Measurements from ENCODE around the gene TGFB1I1.
"Not testable (repeated sequence)": the region's sequence is repeated elsewhere in the genome, so short reads cannot be mapped to it uniquely, and the experiment has no call there.

Gene TGFB1I1

DNA sequence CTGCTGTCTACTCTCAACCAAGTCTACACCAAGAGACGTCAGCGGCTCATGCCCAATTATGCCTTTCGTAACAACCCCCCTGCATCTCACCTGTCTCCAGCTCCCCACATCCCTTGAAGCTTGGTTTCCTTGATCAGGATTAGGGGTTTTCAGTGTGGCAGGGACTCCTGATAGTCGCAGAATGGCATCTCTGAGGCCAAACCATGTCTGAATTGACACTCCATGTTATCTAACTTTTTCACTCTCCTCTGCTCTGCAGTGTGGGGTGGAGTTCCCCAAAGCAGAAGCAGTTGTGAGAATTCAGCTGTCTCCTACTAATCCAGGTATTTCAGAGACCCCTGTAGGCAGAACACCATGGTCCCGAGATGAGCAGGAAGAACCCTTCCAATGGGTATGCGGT is 50.1 kb downstream of the TGFB1I1 start:
- Histone ChIP-seq H3K9ac (no peak overlapping the region), H3K9me3 (ENCODE audit: control insufficient read depth, low read length) (no peaks in the 10 kb centered on the region), H3K27ac (no peak overlapping the region), H3K79me2 (no peaks in the 10 kb centered on the region), H2AFZ (no peak overlapping the region), H3K4me1 (no peaks in the 10 kb centered on the region), H3K4me2 (ENCODE audit: low read length) (no peak overlapping the region), H3K4me3 (ENCODE audit: low read depth, low read length) (no peak overlapping the region), H3K36me3 (ENCODE audit: control insufficient read depth, insufficient read depth, low read length) (no peaks in the 10 kb centered on the region), H3K27me3 (ENCODE audit: control insufficient read depth, insufficient read depth, low read length) (no peaks in the 10 kb centered on the region)
- TF ChIP-seq, protein P1, sequence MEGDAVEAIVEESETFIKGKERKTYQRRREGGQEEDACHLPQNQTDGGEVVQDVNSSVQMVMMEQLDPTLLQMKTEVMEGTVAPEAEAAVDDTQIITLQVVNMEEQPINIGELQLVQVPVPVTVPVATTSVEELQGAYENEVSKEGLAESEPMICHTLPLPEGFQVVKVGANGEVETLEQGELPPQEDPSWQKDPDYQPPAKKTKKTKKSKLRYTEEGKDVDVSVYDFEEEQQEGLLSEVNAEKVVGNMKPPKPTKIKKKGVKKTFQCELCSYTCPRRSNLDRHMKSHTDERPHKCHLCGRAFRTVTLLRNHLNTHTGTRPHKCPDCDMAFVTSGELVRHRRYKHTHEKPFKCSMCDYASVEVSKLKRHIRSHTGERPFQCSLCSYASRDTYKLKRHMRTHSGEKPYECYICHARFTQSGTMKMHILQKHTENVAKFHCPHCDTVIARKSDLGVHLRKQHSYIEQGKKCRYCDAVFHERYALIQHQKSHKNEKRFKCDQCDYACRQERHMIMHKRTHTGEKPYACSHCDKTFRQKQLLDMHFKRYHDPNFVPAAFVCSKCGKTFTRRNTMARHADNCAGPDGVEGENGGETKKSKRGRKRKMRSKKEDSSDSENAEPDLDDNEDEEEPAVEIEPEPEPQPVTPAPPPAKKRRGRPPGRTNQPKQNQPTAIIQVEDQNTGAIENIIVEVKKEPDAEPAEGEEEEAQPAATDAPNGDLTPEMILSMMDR (IDR thresholded peaks at IDR 0.05): no peak

DNA sequence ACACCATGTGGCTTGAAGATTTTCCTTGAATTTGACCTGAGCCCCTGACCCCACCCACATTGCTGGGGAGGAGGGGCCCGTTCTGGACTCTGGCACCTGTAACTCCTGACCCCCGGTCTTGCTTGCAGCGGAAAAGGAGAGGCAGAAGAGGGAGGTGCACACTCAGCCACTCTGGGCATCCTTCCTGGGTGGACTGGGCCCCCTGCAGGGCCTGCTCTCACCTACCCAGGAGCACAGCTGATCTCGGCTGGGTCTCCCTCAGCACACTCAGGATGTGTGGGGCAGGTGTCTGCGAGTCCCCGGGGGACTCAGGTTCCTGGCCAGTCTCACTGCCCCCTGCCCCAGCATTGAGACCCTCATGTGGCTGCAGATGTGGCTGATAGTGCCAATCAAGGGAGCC is 51.8 kb downstream of the TGFB1I1 start:
- not testable (repeated sequence) for H3K36me3 ChIP-seq (ENCODE audit: control insufficient read depth, insufficient read depth, low read length); H3K9ac ChIP-seq; H3K4me2 ChIP-seq (ENCODE audit: low read length); H3K79me2 ChIP-seq; H3K9me3 ChIP-seq (ENCODE audit: control insufficient read depth, low read length); H3K27ac ChIP-seq; H3K27me3 ChIP-seq (ENCODE audit: control insufficient read depth, insufficient read depth, low read length); H3K4me3 ChIP-seq (ENCODE audit: low read depth, low read length); H2AFZ ChIP-seq; H3K4me1 ChIP-seq

DNA sequence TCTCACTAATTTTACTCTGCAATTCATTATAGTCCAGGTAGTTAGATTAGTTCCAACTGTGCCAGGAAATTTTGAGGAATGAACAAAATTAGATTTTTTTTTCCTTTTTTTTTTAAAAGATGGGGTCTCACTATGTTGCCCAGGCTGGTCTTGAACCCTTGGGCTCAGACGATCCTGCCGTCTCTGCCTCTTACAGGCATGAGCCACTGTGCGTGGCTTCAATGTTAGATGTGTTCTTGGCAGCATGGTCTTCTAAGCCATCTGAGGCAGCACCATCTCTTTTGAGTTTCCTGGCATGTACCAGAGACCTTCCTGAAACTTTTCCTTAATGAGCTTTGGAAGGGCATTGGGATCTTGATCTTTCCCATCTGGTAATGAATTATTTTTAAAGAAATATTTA is 53.2 kb downstream of the TGFB1I1 start:
- Histone ChIP-seq H3K27me3 (ENCODE audit: control insufficient read depth, insufficient read depth, low read length) (no peaks in the 10 kb centered on the region), H3K4me3 (ENCODE audit: low read depth, low read length) (no peak overlapping the region), H3K36me3 (ENCODE audit: control insufficient read depth, insufficient read depth, low read length) (no peaks in the 10 kb centered on the region), H3K79me2 (no peaks in the 10 kb centered on the region), H2AFZ (no peak overlapping the region), H3K9me3 (ENCODE audit: control insufficient read depth, low read length) (no peaks in the 10 kb centered on the region), H3K9ac (no peak overlapping the region), H3K4me2 (ENCODE audit: low read length) (no peak overlapping the region), H3K27ac (no peak overlapping the region), H3K4me1 (no peaks in the 10 kb centered on the region)
- TF ChIP-seq, protein P1 (IDR thresholded peaks at IDR 0.05): no peak

All from parathyroid adenoma (tissue), 2 donors.